ENCODE results near the gene DUOX1.

Gene DUOX1

GRCh38 chr15:45198337-45199135 is 68.7 kb downstream of the DUOX1 start:
- DNase-seq, result peak; percentile 87 to 90

- DNase-seq, result peak in 1 of 2 experiments; percentile 22
Observed at GRCh38 chr15:45199136-45199810, 69.5 kb downstream of the DUOX1 start.

- DNase-seq, result peak; percentile 96 to 97
Observed at GRCh38 chr15:45200001-45200798, 70.4 kb downstream of the DUOX1 start.

GRCh38 chr15:45200799-45201556 is 71.2 kb downstream of the DUOX1 start:
- peak; percentile 62 to 67 for DNase-seq

GRCh38 chr15:45201557-45201859 is 71.7 kb downstream of the DUOX1 start:
- no peak for DNase-seq

- DNase-seq, result no peak
Observed at GRCh38 chr15:45201869-45202268, 72.1 kb downstream of the DUOX1 start.

GRCh38 chr15:45203182-45203581 is 73.4 kb downstream of the DUOX1 start:
- no peak for DNase-seq

- peak; percentile 39 to 50 for DNase-seq
Observed at GRCh38 chr15:45205192-45205591, 75.4 kb downstream of the DUOX1 start.

- DNase-seq, result no peak
Observed at GRCh38 chr15:45212493-45212892, 82.7 kb downstream of the DUOX1 start.

All from activated CD4-positive, alpha-beta T cell treated with anti-CD3 and anti-CD28 coated beads, Interleukin-2, amount 50 U/mL, for 4 hours (primary cell).